Gastrocnemius medialis (tissue), 4 donors: Measurements from ENCODE around the gene PSD4.

ENCODE experiments used
- POLR2A ChIP-seq, 2 donors: fragments of 450-650 bp; IDR thresholded peaks; one replicate each; pipeline ENCODE4 v1.6.1; 2017; ENCODE audit warnings: antibody characterized with exemption in 2 of 2, mild to moderate bottlenecking in 2 of 2, moderate library complexity in 2 of 2
- TF ChIP-seq, protein P1 (sequence below), 5 experiments: fragments of 450-650 bp in 3 of 5; fragments of 200-600 bp in 2 of 5; sonication (generic) in 2 of 5; IDR thresholded peaks in 4 of 5; conservative IDR thresholded peaks in 1 of 5; 1 replicate in 4 of 5; 2 replicates in 1 of 5; pipeline ENCODE4 v1.5.1; 2016 to 2019; ENCODE audit warnings: antibody characterized with exemption in 5 of 5, mild to moderate bottlenecking in 3 of 5, moderate library complexity in 3 of 5

DNA sequence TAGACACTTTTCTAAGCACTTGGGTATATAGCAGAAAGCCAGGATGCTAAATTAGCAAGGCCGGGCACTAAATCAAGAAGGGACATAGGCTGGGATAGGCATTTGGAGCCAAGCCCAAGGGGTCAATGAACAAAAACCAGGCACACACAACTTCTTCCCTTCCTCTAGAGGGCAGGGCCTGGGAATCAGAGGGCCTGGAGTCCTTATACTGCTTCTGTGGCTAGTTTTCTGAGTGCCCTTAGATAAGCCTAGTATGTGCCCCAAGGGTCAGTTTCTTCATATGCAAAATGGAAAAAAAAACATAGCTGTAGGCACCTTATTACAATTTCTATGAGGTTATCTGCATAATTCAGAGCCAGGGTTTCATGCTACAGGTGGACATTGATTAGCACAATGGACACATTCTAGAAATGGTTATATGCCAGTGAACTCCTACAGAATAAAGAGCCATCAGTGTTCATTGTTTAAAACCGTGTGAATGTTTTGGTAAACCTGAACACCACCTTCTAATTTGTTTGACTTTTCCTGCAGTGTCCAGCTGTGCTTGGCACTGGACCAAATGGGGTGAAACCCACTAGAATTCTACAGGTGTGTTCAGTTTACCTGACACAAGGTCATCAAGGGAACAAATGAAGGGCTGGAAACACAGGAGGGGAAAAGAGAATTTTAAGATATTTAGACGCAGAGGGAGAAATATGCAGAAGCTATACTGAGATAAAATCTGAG, 55.4 kb downstream of the PSD4 start:
- TF ChIP-seq, protein P1, sequence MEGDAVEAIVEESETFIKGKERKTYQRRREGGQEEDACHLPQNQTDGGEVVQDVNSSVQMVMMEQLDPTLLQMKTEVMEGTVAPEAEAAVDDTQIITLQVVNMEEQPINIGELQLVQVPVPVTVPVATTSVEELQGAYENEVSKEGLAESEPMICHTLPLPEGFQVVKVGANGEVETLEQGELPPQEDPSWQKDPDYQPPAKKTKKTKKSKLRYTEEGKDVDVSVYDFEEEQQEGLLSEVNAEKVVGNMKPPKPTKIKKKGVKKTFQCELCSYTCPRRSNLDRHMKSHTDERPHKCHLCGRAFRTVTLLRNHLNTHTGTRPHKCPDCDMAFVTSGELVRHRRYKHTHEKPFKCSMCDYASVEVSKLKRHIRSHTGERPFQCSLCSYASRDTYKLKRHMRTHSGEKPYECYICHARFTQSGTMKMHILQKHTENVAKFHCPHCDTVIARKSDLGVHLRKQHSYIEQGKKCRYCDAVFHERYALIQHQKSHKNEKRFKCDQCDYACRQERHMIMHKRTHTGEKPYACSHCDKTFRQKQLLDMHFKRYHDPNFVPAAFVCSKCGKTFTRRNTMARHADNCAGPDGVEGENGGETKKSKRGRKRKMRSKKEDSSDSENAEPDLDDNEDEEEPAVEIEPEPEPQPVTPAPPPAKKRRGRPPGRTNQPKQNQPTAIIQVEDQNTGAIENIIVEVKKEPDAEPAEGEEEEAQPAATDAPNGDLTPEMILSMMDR (IDR thresholded peaks at IDR 0.05 in 4 of 5, conservative IDR thresholded peaks at IDR 0.05 in 1 of 5): no peak
- no peak for TF ChIP-seq POLR2A (IDR thresholded peaks at IDR 0.05)
